ENCODE measurements around the gene CDKL5.
A peak's percentile ranks its signal among the peaks of the same experiment; 100 is the strongest.

Gene CDKL5

GRCh38 chrX:18649498-18649951 is 224.1 kb downstream of the CDKL5 start:
- DNase-seq (ENCODE audit: low spot score) = no peak

DNA sequence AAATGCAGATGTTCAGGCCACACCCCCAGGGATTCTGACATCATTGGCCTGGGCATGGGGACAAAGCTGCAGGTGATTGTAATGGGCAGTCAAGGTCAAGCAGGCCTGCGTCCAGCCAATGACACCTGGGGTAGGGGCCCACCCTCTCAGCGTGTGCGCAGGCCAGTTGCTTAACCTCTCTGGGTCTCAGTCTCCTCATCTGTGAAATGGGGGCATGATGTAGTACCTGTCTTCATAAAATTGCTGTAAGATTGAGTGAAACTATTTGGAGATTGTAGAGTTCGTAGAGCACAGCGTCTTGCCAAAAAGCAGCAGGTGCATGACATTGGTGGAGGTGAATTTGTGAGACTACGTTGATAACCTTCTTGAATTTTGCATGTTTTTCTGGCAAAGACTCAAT is 225.3 kb downstream of the CDKL5 start:
- DNase-seq (ENCODE audit: low spot score) = no peak

DNA sequence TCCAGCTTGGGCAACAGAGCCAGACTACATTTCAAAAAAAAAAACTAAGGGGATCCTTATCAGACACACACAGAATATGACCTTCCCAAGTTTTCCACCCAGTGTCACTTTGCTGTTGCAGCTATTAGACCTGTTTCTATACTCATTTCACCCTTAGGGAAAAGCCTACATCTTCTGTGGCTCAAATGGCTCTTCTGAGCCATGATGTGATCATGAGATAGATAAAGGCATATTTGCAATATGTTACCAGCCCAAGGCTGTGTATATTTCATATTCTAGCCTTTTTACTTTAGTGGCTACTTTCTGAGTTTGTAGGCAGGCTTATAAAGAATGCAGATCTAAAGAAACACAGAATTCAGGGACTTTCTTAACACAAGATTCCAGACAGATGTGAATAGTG is 227.2 kb downstream of the CDKL5 start:
- DNase-seq (ENCODE audit: low spot score) = no peak

GRCh38 chrX:18654875-18655836 is 229.7 kb downstream of the CDKL5 start:
- DNase-seq (ENCODE audit: low spot score) = no peak

GRCh38 chrX:18661273-18661672 is 235.9 kb downstream of the CDKL5 start:
- peak; percentile 27 for DNase-seq (ENCODE audit: low spot score)

- no peak for DNase-seq (ENCODE audit: low spot score)
These were observed 239.5 kb downstream of the CDKL5 start for GRCh38 chrX:18664947-18665346.

GRCh38 chrX:18666614-18667013 is 241.2 kb downstream of the CDKL5 start:
- no peak for DNase-seq (ENCODE audit: low spot score)

GRCh38 chrX:18668071-18668835 is 242.8 kb downstream of the CDKL5 start:
- DNase-seq (ENCODE audit: low spot score) = no peak

DNA sequence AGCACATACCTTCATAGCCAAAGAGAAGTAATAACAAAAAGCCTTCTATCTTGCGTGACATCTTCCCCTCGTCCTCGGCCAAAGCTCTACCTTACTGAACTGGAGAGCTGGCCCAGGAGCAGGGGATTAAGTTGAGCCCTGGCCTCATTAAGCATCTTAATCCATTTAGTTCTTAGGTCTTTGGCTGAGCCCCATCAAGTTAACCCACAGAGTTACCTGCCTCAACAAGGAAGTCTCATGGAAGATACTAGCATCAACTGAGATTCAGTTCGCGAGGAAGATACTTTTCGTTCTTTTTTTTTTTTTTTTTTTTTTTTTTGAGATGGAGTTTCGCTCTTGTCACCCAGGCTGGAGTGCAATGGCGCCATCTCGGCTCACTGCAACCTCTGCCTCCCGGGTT is 246.6 kb downstream of the CDKL5 start, which contains the start of gene RS1:
TSS of gene RS1 (minus strand) at position 101 of the 400 bp plus-strand sequence. CDS start at position 61, 40 bp downstream.
- no peak for DNase-seq (ENCODE audit: low spot score)

- DNase-seq (ENCODE audit: low spot score) = no peak
These were observed 249.0 kb downstream of the CDKL5 start for GRCh38 chrX:18674417-18674787.

- peak; percentile 81 for DNase-seq (ENCODE audit: low spot score)
These were observed 249.7 kb downstream of the CDKL5 start for GRCh38 chrX:18674788-18675735.

GRCh38 chrX:18676050-18676449 is 250.6 kb downstream of the CDKL5 start:
- DNase-seq (ENCODE audit: low spot score) = no peak

- no peak for DNase-seq (ENCODE audit: low spot score)
These were observed 251.1 kb downstream of the CDKL5 start for GRCh38 chrX:18676470-18676869.

DNA sequence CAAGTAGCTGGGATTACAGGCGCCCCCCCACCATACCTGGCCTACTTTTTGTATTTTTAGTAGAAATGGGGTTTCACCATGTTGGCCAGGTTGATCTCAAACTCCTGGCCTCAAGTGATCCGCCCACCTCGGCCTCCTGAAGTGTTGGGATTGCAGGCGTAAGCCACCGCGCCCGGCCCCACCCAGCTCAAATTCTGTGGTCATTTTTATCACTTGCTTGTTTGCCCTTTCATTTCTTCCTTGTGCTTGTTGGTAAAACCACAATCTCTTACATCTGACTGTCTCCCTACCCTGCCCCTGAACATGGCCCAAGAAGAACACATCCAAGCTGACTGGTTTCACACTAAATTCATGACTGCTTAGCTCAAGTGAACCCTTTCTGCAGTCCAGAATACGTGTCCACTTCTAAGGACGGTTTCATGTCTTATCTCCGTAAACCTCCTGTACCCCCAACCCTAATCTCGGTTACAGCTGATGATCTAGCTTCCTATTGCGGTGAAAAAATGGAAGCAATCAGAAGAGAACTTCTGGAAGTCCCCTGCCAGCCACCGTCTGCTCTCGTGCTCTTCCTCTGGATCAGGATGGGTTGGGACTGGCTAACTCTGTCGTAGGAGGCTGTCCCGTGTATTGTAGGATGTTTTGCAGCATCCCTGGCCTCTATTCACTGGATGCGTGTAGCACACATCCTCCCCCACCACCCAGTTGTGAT is 251.9 kb downstream of the CDKL5 start:
- no peak for DNase-seq (ENCODE audit: low spot score)

DNA sequence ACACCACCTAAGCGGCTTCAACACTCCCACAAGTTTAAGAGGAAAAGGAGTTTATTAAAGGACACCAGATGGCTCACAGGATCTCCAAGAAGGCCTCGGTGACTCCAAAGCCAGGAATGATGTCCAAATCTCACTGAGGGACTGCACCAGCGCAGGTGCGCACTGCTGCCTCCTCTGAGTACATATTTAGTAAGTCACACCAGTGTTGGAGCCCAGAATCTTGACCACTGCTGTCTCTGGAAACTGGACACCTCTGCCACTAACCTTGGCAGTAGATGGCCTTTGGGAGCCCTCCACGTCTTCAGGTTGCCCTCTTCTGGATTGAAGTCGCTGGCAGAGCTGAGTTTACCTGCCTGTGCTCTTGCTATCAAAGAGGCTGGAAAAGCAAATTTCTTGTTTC is 256.6 kb downstream of the CDKL5 start:
- no peak for DNase-seq (ENCODE audit: low spot score)

DNA sequence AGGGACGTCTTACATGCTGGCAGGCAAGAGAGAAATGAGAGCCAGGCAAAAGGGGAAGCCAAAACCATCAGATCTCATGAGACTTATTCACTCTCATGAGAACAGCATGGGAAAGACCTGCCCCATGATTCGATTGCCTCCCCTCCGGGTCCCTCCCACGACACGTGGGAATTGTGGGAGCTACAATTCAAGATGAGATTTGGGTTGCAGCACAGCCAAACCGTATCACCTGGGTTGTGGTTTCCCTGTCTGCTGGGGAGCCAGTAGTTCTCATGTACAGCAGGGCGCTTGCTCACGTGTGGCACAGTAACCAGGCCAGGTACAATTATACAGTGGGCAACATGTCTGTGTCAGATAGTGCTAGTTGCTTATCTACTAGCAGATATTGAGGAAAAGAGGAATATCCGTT is 257.6 kb downstream of the CDKL5 start:
- no peak for DNase-seq (ENCODE audit: low spot score)

- no peak for DNase-seq (ENCODE audit: low spot score)
These were observed 262.6 kb downstream of the CDKL5 start for GRCh38 chrX:18687856-18688495.

DNA sequence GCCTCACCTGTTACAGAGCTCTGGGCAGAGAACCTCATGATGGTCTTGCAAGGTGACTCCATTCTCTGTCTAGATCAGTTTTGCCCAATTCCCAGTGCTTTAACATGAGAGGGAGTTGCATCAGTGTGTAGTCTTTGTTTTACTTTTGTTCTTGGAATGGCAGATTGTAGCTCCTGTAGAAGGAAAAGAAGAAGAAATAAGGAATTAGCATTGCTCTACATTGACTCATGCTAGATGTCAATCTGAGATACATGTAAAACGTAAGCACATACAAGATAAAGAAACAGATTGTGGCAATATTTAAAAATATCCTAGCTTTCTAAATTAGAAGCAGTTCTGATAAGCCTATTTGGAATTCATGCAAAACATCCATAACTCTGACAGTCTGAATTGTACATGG is 266.0 kb downstream of the CDKL5 start:
- no peak for DNase-seq (ENCODE audit: low spot score)

GRCh38 chrX:18692541-18692940 is 267.1 kb downstream of the CDKL5 start:
- DNase-seq (ENCODE audit: low spot score) = no peak

GRCh38 chrX:18696653-18697052 is 271.2 kb downstream of the CDKL5 start:
- DNase-seq (ENCODE audit: low spot score) = no peak
